DND-41 (cell line): ENCODE data around the gene DLGAP4.

Experiments used
- EZH2 ChIP-seq: IDR thresholded peaks from 3 replicates; pipeline ENCODE4 v1.6.1; 2012; ENCODE audit warnings: borderline replicate concordance, low read depth, mild to moderate bottlenecking, moderate library complexity, low read length, inconsistent platforms; ENCODE audit not compliant: severe bottlenecking
- TF ChIP-seq, protein P1 (sequence below): IDR thresholded peaks from 2 replicates; pipeline ENCODE4 v1.5.1; 2012; ENCODE audit warnings: borderline replicate concordance, low read length, moderate library complexity, mild to moderate bottlenecking; ENCODE audit not compliant: poor library complexity, severe bottlenecking; ENCODE audit errors: extremely low read depth

DNA sequence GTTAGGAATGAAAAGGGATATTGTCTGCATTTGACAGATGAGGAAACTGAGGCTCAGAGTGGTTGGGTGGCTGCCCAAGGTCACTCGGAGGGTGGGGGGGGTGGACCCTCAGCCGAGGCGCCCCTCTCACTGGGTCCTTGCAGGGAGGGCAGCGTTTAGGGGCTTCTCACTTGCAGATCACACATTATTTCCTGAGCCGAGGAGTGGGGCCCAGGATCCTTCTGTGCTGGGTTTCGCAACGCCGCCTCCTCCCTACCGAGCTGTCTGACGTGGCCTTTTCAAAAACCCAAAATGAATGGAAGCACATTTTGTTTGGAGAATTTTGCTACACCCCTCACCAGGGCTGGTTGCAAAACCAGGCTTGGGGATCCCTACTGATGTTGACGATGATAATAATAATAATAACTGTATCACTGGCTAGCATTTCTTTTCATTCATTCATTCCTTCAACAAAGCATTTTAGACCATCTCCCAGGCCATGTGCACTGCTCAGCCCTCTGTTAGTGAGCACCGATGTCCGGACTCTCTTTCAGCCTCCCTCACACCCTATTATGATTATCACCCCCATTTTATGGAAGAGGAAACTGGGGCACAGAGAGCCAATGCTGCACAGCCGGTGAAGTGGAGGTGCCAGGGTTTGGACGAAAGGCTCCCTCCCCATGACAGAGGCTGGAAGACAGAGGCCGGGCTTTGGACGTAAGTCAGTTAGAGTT is 5.2 kb downstream of the DLGAP4 start:
- TF ChIP-seq, protein P1, sequence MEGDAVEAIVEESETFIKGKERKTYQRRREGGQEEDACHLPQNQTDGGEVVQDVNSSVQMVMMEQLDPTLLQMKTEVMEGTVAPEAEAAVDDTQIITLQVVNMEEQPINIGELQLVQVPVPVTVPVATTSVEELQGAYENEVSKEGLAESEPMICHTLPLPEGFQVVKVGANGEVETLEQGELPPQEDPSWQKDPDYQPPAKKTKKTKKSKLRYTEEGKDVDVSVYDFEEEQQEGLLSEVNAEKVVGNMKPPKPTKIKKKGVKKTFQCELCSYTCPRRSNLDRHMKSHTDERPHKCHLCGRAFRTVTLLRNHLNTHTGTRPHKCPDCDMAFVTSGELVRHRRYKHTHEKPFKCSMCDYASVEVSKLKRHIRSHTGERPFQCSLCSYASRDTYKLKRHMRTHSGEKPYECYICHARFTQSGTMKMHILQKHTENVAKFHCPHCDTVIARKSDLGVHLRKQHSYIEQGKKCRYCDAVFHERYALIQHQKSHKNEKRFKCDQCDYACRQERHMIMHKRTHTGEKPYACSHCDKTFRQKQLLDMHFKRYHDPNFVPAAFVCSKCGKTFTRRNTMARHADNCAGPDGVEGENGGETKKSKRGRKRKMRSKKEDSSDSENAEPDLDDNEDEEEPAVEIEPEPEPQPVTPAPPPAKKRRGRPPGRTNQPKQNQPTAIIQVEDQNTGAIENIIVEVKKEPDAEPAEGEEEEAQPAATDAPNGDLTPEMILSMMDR: no peak
- no peak for TF ChIP-seq EZH2
